ENCODE data around the gene ICAM1. TPM values are rescaled to one million over a fixed set of nuclear protein-coding genes. Genes with fewer than 3 reads are reported as not detected.

The ICAM1 gene
- total and polyA plus RNA-seq, 7 donors: 5.4 to 33.1 (median 14.1) TPM

- H3K4me3 ChIP-seq: peak overlapping the region in 2 of 4 donors; percentile 2 to 6
- TF ChIP-seq POLR2A (IDR thresholded peaks at IDR 0.05) (no peak), POLR2AphosphoS5 (IDR thresholded peaks at IDR 0.05) (no peak), EP300 (IDR thresholded peaks at IDR 0.05) (no peak), CTCF (IDR thresholded peaks at IDR 0.05) (no peak)
- peaks cover 0 to 40% (median 34%) of the 10 kb centered on the region in 4 donors for H3K4me1 ChIP-seq
- 6 to 7% methylated on average over 58 of the region's 58 CpGs for WGBS, 2 donors
- no peak overlapping the region for H3K27ac ChIP-seq
- intact Hi-C loops (cut with DNase I): no loop called here
- peaks cover 54 to 90% (median 68%) of the 10 kb centered on the region in 3 donors for H3K27me3 ChIP-seq
- H3K36me3 ChIP-seq: no peaks in the 10 kb centered on the region
- no peak for DNase-seq
- no peaks in the 10 kb centered on the region for H3K9me3 ChIP-seq
These were observed 25.1 kb downstream of the ICAM1 start for GRCh38 chr19:10295847-10296591.

GRCh38 chr19:10299545-10300458 is 28.9 kb downstream of the ICAM1 start:
- DNase-seq: no peak
- H3K4me3 ChIP-seq: no peak overlapping the region
- 40 to 42% methylated on average over 14 of the region's 14 CpGs for WGBS, 2 donors
- peaks cover 17 to 52% (median 30%) of the 10 kb centered on the region in 3 donors for H3K27me3 ChIP-seq
- H3K36me3 ChIP-seq: no peaks in the 10 kb centered on the region
- peaks cover 0 to 17% (median 15%) of the 10 kb centered on the region in 4 donors for H3K4me1 ChIP-seq
- intact Hi-C loops (cut with DNase I): no loop called here
- H3K9me3 ChIP-seq: no peaks in the 10 kb centered on the region
- TF ChIP-seq POLR2AphosphoS5 (IDR thresholded peaks at IDR 0.05): peak in 1 of 4 donors; percentile 9
- no peak for TF ChIP-seq CTCF (IDR thresholded peaks at IDR 0.05)
- TF ChIP-seq POLR2A (IDR thresholded peaks at IDR 0.05): no peak
- no peak overlapping the region for H3K27ac ChIP-seq

DNA sequence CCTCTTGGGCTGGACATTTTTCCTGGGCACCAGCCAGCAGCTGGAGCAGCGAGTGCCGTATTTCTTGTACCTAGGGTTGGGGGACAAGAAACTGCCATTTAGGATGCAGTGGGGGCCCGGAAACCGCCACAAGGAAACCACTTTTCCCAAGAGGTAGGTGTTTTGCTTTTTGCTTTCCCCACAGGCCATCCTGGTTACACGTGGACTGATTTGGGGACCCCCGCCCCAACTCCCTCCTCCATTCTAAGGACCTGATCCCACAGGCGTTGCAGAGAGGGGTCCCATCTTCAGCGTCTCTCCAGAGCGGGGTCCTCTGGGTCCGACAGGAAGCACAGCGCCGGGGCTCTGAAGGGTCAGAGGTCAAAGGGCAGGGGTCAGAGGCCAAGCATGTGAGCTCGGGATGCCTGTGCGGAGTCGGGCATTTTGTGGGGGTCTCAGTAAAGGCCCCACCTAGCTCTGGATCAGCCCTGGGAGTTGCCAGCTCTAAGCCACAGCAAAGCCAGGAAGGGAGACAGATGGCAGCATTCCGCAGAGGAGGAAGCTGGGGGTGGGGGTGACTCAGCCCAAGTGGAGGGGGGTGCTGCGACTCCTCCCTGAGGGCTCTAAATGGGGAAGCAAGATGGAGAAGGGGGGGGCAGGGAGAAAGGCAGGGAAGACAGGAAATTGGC is 34.4 kb downstream of the ICAM1 start:
- Histone ChIP-seq H3K36me3 (peaks cover 0 to 4% (median 0%) of the 10 kb centered on the region in 4 donors), H3K4me1 (no peaks in the 10 kb centered on the region), H3K4me3 (no peak overlapping the region), H3K27me3 (peaks cover 0 to 2% (median 1%) of the 10 kb centered on the region in 3 donors), H3K27ac (no peak overlapping the region), H3K9me3 (no peaks in the 10 kb centered on the region)
- intact Hi-C loops (cut with DNase I): no loop called here
- TF ChIP-seq POLR2AphosphoS5 (IDR thresholded peaks at IDR 0.05) (no peak), POLR2A (IDR thresholded peaks at IDR 0.05) (no peak), CTCF (IDR thresholded peaks at IDR 0.05) (no peak), EP300 (IDR thresholded peaks at IDR 0.05) (no peak)
- WGBS, 2 donors: 72 to 87% methylated on average over 17 of the region's 17 CpGs
- DNase-seq: no peak

GRCh38 chr19:10306327-10306726 is 35.4 kb downstream of the ICAM1 start:
- TF ChIP-seq POLR2A (IDR thresholded peaks at IDR 0.05) (no peak), POLR2AphosphoS5 (IDR thresholded peaks at IDR 0.05) (no peak), CTCF (IDR thresholded peaks at IDR 0.05) (no peak), EP300 (IDR thresholded peaks at IDR 0.05) (no peak)
- Histone ChIP-seq H3K4me1 (no peaks in the 10 kb centered on the region), H3K9me3 (no peaks in the 10 kb centered on the region), H3K27ac (no peak overlapping the region), H3K4me3 (no peak overlapping the region), H3K36me3 (peaks cover 0 to 11% (median 0%) of the 10 kb centered on the region in 4 donors), H3K27me3 (no peaks in the 10 kb centered on the region)
- intact Hi-C loops (cut with DNase I): no loop called here
- no peak for DNase-seq
- WGBS, 2 donors: 90 to 92% methylated on average over 5 of the region's 5 CpGs
